Measurements from ENCODE around the gene ATXN1.
"Not testable (repeated sequence)": the region's sequence is repeated elsewhere in the genome, so short reads cannot be mapped to it uniquely, and the experiment has no call there.

ATXN1 gene

DNA sequence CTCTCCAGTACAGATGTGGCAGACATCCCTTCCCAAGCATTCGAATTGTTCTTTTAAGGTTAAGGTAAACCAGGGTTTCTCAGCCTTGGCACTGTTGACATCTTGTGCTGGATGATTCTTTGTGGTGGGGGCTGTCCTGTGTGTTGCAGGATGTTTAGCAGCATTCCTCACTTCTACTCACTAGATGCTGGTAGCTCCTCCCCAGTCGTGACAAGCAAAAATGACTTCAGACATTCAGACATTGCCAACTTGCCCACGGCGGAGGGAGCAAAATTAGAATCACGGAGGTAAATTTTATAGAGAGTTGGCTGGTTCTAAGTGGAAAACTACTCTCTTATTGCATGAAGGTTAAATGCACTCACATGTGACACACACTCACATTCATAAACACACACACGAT, 334.1 kb downstream of the ATXN1 start:
- DNase-seq: no peak

DNA sequence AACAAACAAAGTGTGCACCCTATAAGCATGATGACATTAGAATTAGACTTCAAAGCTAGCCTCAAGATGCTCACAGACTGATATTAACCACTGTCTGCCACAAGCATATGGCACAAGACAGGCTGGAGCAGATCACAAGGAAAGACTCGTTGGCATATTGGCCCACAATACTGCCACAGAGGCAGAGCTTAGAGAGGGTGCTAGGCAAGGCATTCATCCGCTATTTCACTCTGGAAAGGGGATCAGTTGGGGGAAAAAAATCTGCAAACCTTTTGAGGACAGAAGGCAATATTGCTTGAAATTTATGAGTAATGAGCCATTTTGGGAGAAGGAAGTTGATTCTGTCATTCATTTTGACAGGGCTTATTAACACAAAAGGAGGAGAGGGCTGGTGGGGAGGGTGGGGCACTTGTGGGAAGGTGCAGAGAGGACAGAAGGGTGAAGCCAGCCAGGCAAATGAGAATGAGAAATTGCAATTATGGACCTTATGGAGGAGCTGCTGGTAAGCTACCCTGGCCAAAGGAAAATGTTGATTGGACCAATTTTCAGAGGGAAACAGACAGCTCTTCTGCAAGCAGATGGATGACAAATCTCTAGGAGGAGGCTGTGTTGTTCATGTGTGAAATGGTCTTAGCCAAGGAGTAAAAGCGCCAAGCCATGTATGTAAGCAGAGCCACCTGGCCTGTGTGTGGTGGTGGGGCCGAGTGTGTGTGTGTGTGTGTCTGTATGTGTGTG, 335.2 kb downstream of the ATXN1 start:
- DNase-seq: no peak

DNA sequence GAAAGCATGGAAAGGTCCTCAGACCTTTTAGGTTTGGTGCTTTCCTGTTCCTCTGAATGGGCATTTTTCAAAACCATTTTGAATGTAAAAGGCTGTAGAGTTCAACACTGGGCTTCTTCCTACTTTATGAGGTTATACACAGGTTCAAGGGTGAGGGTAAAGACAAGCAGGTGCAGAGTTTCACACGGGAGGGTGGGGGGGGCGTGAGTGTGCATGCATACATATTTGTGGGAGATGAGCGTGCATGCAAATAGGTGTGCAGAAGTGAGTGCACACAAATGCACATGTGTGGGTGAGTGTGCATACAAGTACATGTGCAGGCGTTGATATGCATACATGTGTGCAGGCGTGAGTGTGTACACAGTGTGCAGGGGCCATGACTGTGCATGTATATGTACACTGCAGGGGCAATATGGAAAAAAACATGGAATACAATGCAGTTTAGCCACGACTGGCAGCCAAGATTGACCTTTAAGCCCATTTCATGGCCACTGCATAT, 339.7 kb downstream of the ATXN1 start:
- no peak for DNase-seq

DNA sequence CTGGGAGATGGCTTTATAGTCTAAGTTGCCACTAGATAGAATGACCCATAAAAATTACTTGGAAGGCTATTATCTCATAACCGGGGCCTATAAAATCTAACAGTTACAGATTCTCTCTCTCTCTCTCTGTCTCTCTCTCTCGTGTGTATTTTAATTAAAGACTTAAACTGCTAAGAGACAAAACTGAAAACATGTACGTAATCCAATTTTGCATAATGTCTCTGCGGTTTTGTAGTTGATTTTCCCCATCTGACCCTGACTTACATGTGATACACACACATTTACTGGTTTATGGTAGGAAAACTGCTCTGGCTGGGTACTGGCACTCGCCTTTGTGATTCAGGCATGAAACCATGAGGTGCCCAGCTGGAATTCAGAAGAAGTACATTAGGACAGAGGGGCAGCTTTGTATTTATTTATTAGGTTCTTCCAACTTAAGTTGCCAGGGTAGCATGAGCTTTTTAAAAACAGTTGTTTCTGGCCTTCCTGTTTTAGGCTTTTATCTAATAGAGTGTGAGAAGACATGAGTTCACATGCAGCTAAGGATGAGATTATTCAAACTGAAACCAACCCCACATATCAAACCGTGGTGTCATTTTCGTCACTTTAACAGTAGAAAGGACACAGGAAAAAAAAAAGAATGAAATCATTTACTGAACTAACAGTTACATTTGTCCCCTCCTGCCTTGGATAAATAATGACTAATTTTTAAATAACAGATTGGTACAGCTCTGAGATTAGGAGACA, 340.4 kb downstream of the ATXN1 start:
- DNase-seq: no peak

DNA sequence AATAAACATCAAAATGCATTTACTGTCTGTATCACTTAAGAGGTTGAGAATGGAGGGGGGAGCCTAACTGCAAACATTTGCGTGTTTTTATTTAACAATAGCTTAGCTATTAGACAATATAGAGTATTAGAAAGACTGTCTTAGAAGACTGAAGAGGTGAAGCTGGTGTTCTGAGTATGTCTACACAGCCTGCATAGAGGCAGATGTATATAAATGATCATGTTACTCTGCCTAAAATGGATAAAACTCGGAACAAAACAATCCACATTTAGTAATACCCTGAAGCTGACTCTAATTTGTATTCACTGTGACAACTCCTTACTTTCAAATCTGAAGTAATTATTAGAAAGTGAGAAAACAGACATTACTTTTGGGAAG, 340.9 kb downstream of the ATXN1 start:
- no peak for DNase-seq

DNA sequence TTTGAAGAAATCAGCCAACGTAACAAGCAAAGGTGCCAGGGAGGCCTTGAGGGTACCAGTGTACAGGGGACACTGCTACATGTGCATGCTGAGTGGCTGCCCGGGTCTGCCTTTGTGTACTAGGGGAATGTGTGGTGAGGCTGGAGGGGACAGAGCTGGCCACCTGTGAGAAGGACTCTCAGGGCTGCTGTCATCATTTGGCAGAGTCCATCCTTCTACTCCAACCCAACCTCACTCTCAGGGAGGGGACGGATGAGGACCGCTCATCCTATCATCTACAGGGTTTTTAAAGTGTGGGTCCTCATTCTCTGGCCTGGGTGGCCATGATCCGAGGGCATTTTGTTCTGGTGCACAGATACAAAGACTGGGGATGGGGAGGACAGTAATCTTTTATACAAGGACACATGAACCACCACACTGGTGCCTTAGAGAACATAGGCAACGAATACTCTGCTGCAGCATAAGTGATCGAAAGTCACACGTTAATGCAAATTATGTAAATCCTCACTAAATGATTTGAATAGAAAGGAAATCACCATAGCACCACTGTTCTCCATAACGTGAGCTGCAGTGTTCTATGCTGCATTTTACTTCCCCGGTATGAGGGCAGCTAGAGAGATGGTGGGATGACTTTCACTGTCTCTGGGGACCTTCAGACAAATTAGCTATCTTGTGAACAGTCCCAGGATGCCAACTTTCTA, 341.5 kb downstream of the ATXN1 start:
- no peak for DNase-seq

DNA sequence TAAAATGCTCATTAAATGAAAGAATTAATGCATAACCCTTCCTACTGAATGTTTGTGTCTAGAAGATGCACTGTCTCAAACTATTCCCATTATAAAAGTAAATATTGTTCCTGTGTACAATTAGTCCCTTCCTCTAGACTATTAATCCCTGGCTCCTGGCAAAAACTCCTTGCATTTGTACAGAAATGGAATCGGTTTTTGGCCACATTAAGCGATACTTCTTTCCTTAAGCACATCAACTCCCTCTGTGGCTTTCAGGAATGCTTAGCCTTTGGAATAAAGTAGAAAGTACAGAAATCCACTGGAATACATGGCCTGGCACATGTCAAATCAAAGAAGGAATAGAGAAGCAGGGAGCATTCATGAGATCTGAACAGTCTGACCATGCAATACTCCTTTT, 343.1 kb downstream of the ATXN1 start:
- DNase-seq: no peak

DNA sequence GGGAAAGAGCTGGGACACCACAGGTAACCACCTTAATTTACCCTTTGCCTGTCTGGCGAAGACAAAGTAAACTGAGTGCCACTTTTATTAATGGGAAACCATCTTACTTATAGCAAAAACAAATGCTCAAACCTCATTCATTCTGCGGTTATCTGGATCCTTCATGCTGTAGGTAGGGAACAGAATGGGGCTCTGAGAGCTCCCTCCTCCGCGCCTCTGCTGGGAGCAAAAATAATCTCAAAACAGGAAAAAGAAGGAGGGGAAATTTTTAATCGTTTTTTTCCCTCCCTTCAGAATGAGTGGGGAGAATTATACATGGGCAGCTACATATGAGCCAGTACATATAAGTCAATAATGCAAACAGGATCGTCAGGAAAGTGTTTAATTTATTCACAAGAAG, 345.6 kb downstream of the ATXN1 start:
- DNase-seq: no peak

DNA sequence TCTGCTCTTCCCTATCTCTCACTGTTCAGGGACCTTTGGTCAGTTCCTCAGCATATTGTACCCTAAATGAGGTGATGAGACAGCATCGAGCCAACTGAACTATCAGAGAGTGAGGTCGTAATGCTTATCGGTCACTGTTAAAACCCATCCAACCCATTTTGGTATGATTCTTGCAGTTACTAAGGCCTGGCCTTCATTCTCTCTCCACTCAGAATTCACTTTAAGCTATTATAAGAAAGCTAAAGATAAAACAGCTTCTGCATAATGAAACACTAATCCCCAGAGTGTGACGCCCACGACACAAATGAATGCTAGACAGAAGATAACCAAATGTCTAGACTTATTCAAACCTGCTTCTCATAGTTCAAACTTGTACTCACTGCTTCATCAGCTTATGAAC, 347.1 kb downstream of the ATXN1 start:
- DNase-seq: no peak

DNA sequence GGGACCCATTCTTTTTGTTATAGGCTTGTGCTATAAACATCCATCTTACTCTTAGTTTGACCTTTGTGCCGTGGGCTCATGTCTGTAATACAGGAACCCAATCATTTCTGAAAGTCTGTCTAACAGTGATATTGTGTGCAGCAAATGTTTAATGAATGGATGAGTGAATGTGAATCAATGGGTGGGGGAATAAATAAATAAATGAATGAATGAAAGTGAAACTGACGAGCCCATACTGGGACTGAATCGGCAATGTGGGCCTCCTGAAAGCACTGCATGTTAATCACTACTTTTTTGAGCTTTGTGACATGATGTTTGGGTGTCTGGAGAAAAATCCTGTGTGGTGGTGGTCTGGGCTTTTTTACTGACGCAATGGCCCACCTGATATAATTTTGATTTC, 347.9 kb downstream of the ATXN1 start:
- DNase-seq: no peak

DNA sequence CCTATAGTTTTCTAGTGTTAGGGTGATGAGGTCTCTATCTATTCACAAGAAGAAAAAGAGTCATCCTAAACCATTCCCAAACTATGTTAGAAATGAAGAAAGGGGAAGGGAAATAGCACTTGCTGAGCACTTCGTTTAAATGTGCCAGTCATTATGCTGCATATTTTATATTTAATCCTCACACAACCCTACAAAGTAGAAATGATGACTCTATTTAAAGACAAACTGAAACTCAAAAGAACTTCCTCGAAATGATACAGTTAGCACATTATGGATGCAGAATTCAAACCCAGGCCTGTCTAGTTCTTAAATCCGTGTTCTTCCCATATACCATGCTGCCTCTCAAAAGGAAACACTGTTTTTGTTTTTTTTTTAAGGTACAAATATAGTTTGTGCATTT, 348.3 kb downstream of the ATXN1 start:
- DNase-seq: no peak

DNA sequence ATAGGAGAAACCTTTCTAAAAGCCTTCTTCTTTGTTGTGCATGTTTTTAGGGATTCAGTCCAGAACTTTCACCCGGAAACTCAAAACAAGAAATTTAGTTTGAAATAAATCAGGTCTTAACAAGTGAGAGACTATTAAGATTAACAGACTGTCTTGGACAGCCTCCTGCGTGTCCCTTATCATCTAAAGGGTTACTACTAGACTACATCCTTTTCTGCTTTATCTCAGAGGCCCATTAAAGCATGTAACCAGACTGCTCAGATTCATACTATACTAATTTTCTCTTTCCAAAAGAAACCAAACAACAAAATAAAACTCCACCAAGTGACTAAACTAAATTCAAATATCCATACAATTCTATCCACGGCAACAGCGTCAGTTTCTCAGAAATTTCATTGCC, 349.1 kb downstream of the ATXN1 start:
- DNase-seq: no peak

DNA sequence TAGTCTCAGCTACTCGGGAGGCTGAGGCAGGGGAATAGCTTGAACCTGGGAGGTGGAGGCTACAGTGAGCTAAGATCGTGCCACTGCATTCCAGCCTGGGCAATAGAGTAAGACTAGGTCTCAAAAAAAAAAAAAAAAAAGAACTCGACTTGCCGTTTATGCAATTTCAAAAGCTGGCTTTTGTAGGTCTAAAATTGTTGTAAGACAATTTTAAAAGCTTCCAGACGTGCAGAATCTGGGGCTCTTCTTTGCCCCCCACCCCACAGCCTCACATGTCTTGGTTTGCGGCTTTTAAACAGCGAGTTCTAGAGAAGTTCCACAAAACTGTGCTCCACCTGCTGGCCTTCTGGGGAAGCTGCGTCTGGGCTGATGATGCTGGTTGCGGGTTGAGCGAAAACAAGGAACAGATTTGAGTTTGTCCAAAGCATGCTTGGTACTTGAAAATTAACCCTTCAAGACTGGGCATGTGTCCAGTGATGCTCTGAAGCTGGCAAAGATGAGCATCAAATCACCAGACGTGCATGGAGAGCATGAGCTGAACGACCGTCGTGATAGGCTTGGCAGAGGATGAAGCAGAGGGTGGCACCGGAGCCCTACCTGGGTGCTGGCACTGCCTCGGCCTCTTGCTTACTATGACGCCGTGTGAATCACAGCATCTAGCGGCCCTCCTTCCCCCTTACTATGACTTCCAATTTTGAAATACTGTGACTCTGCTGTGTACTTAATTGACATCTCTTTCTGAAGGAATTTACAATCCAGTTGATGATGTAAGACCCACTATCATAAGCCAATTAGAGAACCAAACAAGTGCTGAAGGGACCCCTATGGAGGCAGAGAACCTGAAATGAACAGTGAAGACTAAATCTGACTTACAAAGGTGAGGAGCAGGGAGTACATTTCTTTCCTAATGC, 351.5 kb downstream of the ATXN1 start:
- peak; percentile 40 to 56 for DNase-seq

DNA sequence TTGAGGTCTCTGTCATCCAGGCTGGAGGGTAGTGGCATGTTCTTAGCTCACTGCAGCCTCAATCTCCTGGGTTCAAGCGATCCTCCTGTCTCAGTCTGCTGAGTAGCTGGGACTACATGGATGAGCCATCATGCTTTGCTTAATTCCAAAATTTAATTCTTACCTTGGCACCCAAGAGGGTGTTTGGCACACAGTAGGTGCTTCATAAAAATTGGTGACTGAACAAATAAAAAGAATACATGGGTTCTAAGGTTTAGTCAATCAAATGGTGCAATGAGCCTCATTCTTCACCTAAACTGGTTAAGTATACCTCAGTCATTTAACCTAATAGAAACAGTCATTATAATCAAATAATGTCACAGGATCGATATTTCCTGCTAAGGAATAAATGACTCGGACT, 352.5 kb downstream of the ATXN1 start:
- no peak for DNase-seq

DNA sequence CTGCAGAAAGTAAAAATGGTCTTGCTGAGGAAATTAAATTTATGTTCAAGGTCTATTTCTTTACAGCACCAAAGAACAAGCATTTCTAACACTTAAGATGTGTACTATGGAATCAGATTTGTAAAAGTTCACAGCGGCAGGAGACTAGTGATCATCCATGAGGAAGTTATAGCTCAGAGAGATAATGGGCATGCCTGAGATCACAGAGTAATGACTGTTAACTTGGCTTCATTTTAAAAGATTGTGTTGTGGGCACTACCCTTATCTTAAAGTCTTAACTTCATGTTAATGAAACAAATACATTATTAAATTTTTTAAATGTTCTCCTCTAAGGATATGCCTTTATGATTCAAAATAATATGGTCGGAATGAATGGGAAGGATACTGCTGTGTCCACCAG, 354.3 kb downstream of the ATXN1 start:
- no peak for DNase-seq

DNA sequence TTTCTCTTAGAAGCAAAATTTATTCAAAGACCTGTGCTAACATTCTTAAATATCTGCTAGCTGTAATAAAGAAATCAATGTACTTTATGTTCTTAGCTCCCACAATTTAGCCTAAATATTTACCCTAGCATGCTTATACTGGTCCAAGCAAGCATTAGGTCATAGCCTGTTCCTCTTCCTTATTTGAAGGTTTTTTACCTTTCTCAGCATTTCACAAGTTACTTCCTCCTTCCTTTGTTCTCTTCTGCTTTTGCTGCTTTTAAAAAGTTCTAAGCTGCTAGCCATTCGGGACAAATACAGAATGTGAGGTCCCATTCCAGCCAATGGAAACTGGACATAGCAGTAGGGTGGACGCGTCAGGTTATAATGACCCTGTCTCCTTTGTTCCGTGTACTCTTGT, 354.7 kb downstream of the ATXN1 start:
- not testable (repeated sequence) for DNase-seq

DNA sequence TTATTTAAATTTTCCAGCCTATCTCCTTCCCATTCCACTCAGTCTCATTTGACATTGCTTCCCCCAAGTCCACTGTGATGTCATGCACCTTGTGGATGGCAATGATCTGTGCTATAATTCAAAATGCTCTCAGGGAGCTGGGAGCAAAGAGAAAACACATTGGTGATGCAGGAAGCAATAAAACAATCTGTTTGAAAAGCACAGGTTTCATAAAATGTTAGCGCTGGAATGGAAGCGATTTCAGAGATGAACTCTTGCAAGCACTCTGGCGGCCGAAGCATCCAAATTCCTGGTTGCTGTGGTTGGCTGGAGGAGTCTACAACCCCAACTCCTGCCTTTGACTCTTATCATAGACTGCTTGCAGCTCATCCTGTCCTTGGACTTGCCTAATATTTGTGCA, 355.9 kb downstream of the ATXN1 start:
- no peak for DNase-seq

DNA sequence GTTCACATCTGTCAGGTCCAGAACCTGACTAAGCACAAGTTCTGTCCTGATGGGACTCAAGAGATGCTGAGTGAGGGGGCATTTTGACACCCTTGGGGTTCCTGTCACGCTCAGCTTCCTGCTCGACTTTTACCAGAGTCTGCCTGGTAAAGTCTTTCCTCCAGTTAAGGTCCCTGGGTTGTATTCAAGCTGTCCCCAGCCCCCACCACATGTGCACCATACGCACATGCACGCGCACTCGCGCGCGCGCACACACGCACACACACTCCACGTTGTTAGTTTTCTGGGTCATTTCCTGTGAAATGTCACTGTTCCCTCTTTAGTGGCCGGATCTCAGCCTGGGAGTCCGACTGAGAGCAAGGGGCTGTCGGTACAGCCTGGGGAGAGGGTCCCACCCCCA, 356.8 kb downstream of the ATXN1 start:
- DNase-seq: no peak

DNA sequence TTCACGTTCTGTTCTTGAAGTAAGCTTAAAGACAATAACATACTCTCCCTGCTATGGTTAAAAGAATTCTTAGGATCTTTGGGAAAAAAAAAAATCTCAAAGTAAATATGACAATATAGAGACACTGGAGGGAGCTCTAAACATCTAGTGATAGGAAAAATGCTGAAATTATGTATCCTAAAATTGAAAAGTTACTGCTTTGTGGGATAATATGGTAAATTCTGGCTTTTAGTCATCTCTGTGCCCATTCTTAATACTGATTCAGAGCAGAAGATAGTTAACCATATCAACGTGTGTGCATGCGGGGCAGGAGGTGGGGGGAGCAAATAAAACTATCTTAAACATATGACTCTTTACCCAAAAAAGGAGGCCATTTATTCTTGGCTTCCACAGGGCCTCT, 357.4 kb downstream of the ATXN1 start:
- no peak for DNase-seq

DNA sequence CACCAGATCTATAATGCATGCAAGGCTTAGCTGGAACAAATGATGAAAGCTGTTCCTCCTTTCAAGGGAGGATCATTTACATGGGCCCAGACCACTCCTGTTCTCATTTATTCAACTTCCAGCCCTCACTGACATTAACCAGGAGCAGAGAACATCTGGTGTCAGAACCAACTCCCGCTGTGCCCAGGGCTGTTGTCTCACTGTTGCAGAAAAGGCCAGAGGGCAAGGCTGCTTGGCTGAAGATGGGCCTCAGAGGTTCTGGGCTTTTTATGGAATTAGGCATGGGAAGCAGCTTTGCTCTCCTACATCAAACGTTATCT, 358.7 kb downstream of the ATXN1 start:
- no peak for DNase-seq

DNA sequence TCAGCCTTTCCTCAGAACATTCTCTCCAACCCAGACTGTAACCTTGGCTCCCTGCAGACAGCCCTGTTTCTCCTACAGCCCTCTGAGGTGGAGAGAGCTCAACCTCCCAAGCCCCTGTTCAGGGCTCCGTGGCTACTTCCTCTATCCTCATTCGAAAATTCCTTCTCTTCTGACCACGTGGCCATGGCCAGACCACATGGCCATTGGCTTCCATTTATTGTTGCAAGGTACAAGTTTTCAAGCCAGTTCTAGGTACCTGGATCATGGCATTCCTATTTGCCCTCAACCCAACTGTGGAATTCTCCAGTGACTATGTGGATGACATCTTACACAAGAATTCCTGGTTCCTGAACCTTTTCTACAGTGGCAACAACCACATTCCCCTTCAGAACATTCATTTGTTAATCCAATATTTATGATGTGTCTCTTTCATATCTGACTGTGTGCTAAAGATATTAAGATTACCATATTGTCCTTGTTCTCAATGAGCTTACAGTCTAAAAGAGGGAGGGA, 361.0 kb downstream of the ATXN1 start:
- DNase-seq: no peak

DNA sequence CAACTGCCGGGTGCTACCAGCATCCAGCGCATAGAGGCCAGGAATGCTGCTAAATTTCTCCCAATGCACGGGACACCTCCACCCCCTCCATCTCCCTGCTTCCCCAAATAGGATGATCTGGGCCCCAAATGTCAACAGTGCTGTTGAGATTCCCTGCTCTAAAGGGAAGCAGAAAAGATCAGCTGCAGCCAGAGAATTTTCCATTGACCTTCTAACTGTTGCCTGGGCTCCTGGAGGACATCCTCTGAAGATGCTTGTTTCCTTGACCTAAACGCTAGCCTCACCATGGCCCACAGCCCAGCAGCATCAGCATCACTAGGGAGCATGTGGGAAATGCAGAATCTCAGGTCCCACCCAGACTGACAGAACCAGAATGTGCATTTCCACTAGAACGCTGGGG, 361.6 kb downstream of the ATXN1 start:
- DNase-seq: no peak

DNA sequence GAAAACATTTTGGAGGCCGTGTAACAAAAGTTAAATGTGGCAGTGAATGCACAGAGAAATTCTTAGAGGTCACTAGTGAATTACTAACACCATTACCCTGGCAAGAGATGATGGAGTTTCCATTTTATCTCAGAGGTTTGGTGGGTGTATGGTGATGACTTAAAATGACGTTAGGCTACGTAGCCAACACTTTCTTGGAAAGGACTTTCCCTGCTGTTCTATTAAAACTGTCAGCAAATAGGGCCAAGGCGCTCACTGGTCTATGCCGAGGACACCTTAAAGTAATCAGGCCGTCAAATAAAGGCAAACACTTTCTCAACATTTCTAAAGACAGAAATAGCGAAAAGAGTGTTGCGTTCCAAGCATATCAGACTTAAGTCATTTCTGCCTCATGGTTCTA, 362.1 kb downstream of the ATXN1 start:
- no peak for DNase-seq

All from stimulated activated CD4-positive, alpha-beta T cell treated with anti-CD3 and anti-CD28 coated beads, Interleukin-2, amount 100 ng/mL, for 48 hours (primary cell).